HG03108 (cell line): Measurements from ENCODE around the gene FAM83C.

Experiments used
- ATAC-seq: cut with Tn5 transposase; IDR thresholded peaks from one replicate; pipeline ENCODE4 v1.9.1; 2021; ENCODE audit warnings: moderate library complexity; ENCODE audit not compliant: unreplicated experiment

FAM83C gene

GRCh38 chr20:35238735-35239134 lies 53.5 kb downstream of the FAM83C start:
- no peak for ATAC-seq

- no peak for ATAC-seq
Measured at GRCh38 chr20:35238170-35238569, 54.1 kb downstream of the FAM83C start.

- ATAC-seq: no peak
Measured at GRCh38 chr20:35237486-35237885, 54.7 kb downstream of the FAM83C start.

GRCh38 chr20:35235881-35236280 lies 56.3 kb downstream of the FAM83C start:
- no peak for ATAC-seq
